ENCODE data around the gene IL7R. TPM values are rescaled to one million over a fixed set of nuclear protein-coding genes. Genes with fewer than 3 reads are reported as not detected.

IL7R gene
- total RNA-seq, 1 experiment from 2014 or later = 0.26 TPM

DNA sequence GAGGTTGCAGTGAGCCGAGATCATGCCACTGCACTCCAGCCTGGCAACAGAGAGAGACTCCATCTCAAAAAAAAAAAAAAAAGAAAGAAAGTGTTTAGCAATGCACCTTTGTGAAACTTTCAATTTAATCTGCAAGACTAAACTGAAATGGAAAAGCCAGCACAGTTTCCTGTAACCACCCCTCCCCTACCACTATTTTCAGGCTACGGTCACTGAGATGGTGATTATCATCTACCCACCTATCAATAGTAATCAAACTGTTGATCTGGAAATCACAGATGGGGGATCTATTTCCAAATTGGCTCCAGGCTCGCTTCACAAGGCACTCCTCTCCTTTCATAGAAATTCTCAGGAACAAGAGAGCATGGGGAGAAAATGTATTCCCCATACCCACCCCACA, 30.6 kb upstream of the IL7R start:
- intact Hi-C loops (cut with micrococcal nuclease) = no loop called here
- no peak for DNase-seq (ENCODE audit: unreplicated experiment)
- Mint-ChIP-seq H3K27me3 (ENCODE audit: insufficient read depth, unreplicated experiment) (no peaks in the 10 kb centered on the region), H3K4me1 (ENCODE audit: insufficient read depth, unreplicated experiment) (no peaks in the 10 kb centered on the region), H3K9me3 (ENCODE audit: unreplicated experiment) (no peaks in the 10 kb centered on the region), H3K27ac (ENCODE audit: low read depth, unreplicated experiment) (no peak overlapping the region), H3K4me3 (ENCODE audit: unreplicated experiment) (no peak overlapping the region), H3K36me3 (ENCODE audit: insufficient read depth, unreplicated experiment) (no peaks in the 10 kb centered on the region)
- ChIA-PET POLR2A (interaction anchor here (0.6 kb wide), 1 partner anchor 59 kb away, joined by 3 read pairs; no protein-coding TSS in a partner anchor), CTCF (no interaction called here)
- BruUV-seq (replicated peaks) = no TSS peak
- TF ChIP-seq, protein P1, sequence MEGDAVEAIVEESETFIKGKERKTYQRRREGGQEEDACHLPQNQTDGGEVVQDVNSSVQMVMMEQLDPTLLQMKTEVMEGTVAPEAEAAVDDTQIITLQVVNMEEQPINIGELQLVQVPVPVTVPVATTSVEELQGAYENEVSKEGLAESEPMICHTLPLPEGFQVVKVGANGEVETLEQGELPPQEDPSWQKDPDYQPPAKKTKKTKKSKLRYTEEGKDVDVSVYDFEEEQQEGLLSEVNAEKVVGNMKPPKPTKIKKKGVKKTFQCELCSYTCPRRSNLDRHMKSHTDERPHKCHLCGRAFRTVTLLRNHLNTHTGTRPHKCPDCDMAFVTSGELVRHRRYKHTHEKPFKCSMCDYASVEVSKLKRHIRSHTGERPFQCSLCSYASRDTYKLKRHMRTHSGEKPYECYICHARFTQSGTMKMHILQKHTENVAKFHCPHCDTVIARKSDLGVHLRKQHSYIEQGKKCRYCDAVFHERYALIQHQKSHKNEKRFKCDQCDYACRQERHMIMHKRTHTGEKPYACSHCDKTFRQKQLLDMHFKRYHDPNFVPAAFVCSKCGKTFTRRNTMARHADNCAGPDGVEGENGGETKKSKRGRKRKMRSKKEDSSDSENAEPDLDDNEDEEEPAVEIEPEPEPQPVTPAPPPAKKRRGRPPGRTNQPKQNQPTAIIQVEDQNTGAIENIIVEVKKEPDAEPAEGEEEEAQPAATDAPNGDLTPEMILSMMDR (IDR thresholded peaks at IDR 0.05; ENCODE audit: unreplicated experiment) = no peak

DNA sequence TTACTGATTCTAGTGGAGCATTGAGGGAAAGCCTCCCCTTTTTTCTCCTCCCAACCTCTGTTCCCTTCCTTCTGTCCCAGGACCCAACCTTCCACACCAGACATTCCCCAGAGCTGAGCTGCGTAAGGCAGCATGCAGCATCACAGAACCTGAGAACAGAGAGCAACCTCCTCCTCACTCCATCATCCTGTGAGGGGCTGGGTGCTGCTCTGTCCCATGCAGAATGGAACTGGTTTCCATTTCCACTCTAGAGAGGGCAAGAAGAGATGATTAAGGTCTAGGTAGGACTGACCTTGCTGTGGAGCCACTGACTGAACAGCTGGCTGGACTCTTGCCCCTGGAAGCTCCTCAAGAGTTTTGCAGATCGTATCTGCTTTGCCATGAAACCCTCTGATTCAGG, 30.1 kb upstream of the IL7R start:
- ChIA-PET POLR2A (no interaction called here), CTCF (interaction anchor here (0.6 kb wide), 1 partner anchor 230 kb away, joined by 3 read pairs; no protein-coding TSS in a partner anchor)
- BruUV-seq (replicated peaks) = no TSS peak

DNA sequence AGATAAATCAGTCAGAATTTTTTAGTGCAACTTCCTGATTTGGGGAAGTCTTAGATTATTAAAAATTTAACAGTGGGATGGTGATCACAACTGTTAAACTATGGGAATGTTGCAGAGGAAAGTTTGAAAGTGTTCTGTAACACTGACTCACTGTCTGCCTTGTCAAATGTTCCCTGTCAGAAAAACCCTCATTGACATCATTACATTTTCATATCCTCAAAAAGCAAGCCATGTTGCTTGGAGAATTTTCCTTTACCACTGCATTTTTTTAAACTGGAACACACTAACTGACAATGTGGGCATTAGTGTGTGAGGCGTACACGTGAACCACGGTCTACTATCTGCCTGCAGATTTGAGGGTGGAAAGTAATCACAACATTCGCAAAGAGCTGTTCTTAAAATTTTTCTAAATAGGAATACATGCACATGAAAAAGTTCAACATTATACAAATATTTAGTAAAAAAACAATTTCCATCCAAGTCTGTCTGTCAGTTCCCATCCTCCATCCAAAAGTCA, 28.6 kb upstream of the IL7R start:
- intact Hi-C loops (cut with micrococcal nuclease) = no loop called here
- no peak overlapping the region for H3K27ac Mint-ChIP-seq (ENCODE audit: low read depth, unreplicated experiment)
- POLR2A ChIA-PET = no interaction called here
- TF ChIP-seq, protein P1 (IDR thresholded peaks at IDR 0.05; ENCODE audit: unreplicated experiment) = no peak
- no peaks in the 10 kb centered on the region for H3K9me3 Mint-ChIP-seq (ENCODE audit: unreplicated experiment)
- CTCF ChIA-PET = interaction anchor here (0.6 kb wide), 1 partner anchor 13 kb away, joined by 4 read pairs; no protein-coding TSS in a partner anchor
- no peaks in the 10 kb centered on the region for H3K4me1 Mint-ChIP-seq (ENCODE audit: insufficient read depth, unreplicated experiment)
- H3K36me3 Mint-ChIP-seq (ENCODE audit: insufficient read depth, unreplicated experiment) = no peaks in the 10 kb centered on the region
- no TSS peak for BruUV-seq (replicated peaks)
- H3K27me3 Mint-ChIP-seq (ENCODE audit: insufficient read depth, unreplicated experiment) = no peaks in the 10 kb centered on the region
- no peak overlapping the region for H3K4me3 Mint-ChIP-seq (ENCODE audit: unreplicated experiment)
- DNase-seq (ENCODE audit: unreplicated experiment) = no peak

More for the DNA sequence above, 30.1 kb upstream of the IL7R start:
- Mint-ChIP-seq H3K9me3 (ENCODE audit: unreplicated experiment) (no peaks in the 10 kb centered on the region), H3K36me3 (ENCODE audit: insufficient read depth, unreplicated experiment) (no peaks in the 10 kb centered on the region), H3K4me1 (ENCODE audit: insufficient read depth, unreplicated experiment) (no peaks in the 10 kb centered on the region), H3K4me3 (ENCODE audit: unreplicated experiment) (no peak overlapping the region), H3K27me3 (ENCODE audit: insufficient read depth, unreplicated experiment) (no peaks in the 10 kb centered on the region), H3K27ac (ENCODE audit: low read depth, unreplicated experiment) (no peak overlapping the region)
- TF ChIP-seq, protein P1 (IDR thresholded peaks at IDR 0.05; ENCODE audit: unreplicated experiment) = no peak
- DNase-seq (ENCODE audit: unreplicated experiment) = no peak
- intact Hi-C loops (cut with micrococcal nuclease) = no loop called here

DNA sequence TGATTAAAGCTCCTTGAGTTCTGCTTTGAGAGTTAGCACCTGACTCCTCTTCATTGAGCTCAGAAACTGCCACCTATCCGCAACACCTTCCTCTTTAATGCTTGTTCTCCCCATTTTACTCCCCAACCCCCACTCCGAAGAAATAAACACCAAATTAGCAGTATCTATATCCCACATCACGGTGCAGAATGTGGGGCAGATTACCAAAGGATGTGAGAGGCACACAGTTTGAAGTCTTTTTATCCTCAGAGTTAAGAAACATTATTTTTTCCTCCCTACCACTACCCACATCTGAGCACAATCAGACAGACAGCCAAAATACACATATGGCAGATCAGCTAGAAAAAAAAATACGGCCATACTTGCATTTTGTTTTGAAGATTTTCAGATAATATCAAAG, 26.1 kb upstream of the IL7R start:
- DNase-seq (ENCODE audit: unreplicated experiment) = no peak
- H3K27ac Mint-ChIP-seq (ENCODE audit: low read depth, unreplicated experiment) = no peak overlapping the region
- no peaks in the 10 kb centered on the region for H3K9me3 Mint-ChIP-seq (ENCODE audit: unreplicated experiment)
- H3K4me1 Mint-ChIP-seq (ENCODE audit: insufficient read depth, unreplicated experiment) = no peaks in the 10 kb centered on the region
- intact Hi-C loops (cut with micrococcal nuclease) = no loop called here
- no peak overlapping the region for H3K4me3 Mint-ChIP-seq (ENCODE audit: unreplicated experiment)
- ChIA-PET POLR2A (no interaction called here), CTCF (interaction anchor here (0.7 kb wide), 1 partner anchor 10 kb away, joined by 5 read pairs; no protein-coding TSS in a partner anchor)
- no peaks in the 10 kb centered on the region for H3K36me3 Mint-ChIP-seq (ENCODE audit: insufficient read depth, unreplicated experiment)
- H3K27me3 Mint-ChIP-seq (ENCODE audit: insufficient read depth, unreplicated experiment) = no peaks in the 10 kb centered on the region
- BruUV-seq (replicated peaks) = no TSS peak
- TF ChIP-seq, protein P1 (IDR thresholded peaks at IDR 0.05; ENCODE audit: unreplicated experiment) = no peak

All from MCF 10A (cell line).